ENCODE results near the gene TRIM39. TPM values are rescaled to one million over a fixed set of nuclear protein-coding genes. Genes with fewer than 3 reads are reported as not detected.
"Not testable (repeated sequence)": the region's sequence is repeated elsewhere in the genome, so short reads cannot be mapped to it uniquely, and the experiment has no call there.

The TRIM39 gene
- total RNA-seq, 2 donors from 2014 or later: 7.5 to 15.8 TPM

DNA sequence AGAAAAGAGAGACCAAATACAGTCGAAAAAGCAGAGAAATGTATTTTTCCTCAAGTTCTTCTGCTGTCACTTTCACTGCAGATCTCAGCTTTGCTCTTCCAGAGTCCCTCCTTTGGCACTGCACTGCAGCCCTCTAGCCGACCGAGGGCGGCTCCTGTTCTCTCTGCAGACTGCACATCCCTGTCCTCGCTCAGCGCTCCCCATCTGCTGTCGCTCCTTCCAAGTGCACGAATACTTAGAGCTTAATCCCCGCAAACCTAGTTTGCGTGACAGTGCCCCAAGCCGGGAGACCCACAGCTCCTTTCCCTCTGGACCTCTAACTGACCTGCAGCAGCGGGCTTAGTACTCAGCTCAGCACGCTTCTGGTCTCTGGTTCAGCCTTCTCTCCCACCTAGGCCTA lies 33.4 kb downstream of the TRIM39 start:
- Histone ChIP-seq H3K27ac (no peak overlapping the region), H3K36me3 (replicated peaks in 1 of 2; ENCODE audit: insufficient read depth in 1 of 2, low read depth in 2 of 2) (no peaks in the 10 kb centered on the region), H3K4me1 (no peaks in the 10 kb centered on the region), H3K27me3 (peaks cover 0 to 9% of the 10 kb centered on the region in 2 donors), H3K4me3 (no peak overlapping the region), H3K9me3 (no peaks in the 10 kb centered on the region)
- ATAC-seq (no peak), DNase-seq (no peak)
- TF ChIP-seq POLR2A (IDR thresholded peaks at IDR 0.05): no peak
- TF ChIP-seq, protein P1, sequence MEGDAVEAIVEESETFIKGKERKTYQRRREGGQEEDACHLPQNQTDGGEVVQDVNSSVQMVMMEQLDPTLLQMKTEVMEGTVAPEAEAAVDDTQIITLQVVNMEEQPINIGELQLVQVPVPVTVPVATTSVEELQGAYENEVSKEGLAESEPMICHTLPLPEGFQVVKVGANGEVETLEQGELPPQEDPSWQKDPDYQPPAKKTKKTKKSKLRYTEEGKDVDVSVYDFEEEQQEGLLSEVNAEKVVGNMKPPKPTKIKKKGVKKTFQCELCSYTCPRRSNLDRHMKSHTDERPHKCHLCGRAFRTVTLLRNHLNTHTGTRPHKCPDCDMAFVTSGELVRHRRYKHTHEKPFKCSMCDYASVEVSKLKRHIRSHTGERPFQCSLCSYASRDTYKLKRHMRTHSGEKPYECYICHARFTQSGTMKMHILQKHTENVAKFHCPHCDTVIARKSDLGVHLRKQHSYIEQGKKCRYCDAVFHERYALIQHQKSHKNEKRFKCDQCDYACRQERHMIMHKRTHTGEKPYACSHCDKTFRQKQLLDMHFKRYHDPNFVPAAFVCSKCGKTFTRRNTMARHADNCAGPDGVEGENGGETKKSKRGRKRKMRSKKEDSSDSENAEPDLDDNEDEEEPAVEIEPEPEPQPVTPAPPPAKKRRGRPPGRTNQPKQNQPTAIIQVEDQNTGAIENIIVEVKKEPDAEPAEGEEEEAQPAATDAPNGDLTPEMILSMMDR (IDR thresholded peaks at IDR 0.05): no peak
- WGBS, 2 donors: 47% methylated on average over 13 of the region's 13 CpGs
- intact Hi-C loops (cut with DNase I): no loop called here

DNA sequence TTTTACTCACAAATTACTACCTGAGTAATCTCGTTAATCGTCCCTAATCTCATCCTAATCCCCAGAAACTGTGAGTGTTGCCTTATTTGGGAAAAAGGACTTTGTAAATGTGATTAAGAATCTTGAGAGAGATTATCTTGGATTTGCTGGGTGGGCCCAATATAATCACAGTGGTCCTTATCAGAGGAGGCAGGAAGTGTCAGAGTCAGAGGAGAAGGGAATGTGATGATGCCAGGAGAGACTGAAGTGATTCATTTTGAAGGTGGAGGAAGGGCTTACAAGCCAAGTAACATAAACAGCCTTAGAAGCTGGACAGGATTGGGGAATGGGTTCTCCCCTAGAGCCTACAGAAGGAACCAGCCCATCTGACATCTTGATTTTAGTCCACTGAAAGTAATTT lies 34.9 kb downstream of the TRIM39 start:
- TF ChIP-seq, protein P1 (IDR thresholded peaks at IDR 0.05): no peak
- TF ChIP-seq POLR2A (IDR thresholded peaks at IDR 0.05): no peak
- Histone ChIP-seq H3K36me3 (replicated peaks in 1 of 2; ENCODE audit: insufficient read depth in 1 of 2, low read depth in 2 of 2) (no peaks in the 10 kb centered on the region), H3K9me3 (no peaks in the 10 kb centered on the region), H3K4me3 (no peak overlapping the region), H3K4me1 (no peaks in the 10 kb centered on the region), H3K27me3 (peaks cover 0 to 9% of the 10 kb centered on the region in 2 donors), H3K27ac (no peak overlapping the region)
- DNase-seq: no peak
- WGBS, 2 donors: 70 to 75% methylated on average over 2 of the region's 2 CpGs
- intact Hi-C loops (cut with DNase I): no loop called here
- no peak for ATAC-seq

DNA sequence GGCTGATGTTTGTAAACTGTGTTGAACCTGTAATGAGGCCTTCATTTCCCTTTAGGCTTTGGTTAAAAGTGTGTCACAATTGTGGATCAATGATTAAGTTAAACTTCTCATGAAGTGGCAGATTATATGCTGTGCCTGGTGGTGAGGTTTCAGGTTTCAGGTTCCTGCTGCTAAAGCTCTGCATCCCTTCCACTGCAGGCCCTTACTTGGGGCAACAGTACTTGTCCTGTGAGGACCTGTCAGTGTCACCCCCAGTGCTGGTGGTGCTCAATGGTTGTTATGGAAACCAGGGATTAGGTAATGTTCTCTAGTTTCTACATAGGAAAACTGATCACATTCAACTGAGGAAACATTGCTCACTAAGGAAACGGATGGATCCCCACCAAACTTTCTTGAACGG lies 36.7 kb downstream of the TRIM39 start:
- no peak overlapping the region for H3K4me3 ChIP-seq
- 62 to 67% methylated on average over 2 of the region's 2 CpGs for WGBS, 2 donors
- no peaks in the 10 kb centered on the region for H3K27me3 ChIP-seq
- DNase-seq (no peak), ATAC-seq (no peak)
- no peaks in the 10 kb centered on the region for H3K4me1 ChIP-seq
- intact Hi-C loops (cut with DNase I): no loop called here
- no peak overlapping the region for H3K27ac ChIP-seq
- no peaks in the 10 kb centered on the region for H3K9me3 ChIP-seq
- no peak for TF ChIP-seq POLR2A (IDR thresholded peaks at IDR 0.05)
- TF ChIP-seq, protein P1 (IDR thresholded peaks at IDR 0.05): no peak
- no peaks in the 10 kb centered on the region for H3K36me3 ChIP-seq (replicated peaks in 1 of 2; ENCODE audit: insufficient read depth in 1 of 2, low read depth in 2 of 2)

DNA sequence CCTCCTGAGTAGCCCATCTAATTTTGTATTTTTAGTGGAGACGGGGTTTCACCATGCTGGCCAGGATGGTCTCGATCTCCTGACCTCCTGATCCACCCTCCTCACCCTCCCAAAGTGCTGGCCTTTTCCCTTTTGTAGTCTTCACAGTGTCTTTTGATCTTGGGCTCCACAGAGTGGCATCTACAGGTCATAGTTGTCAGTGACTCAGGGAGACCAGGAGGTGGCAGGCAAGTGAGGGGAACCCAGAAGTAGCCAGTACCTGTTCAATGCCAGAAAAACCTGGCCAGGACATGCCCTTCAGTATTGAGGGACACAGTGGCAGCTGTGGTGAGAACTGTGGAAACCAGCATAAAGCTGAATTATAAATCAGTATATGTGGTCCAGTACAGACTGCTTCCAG lies 37.9 kb downstream of the TRIM39 start:
- intact Hi-C loops (cut with DNase I): no loop called here
- no peak for TF ChIP-seq POLR2A (IDR thresholded peaks at IDR 0.05)
- TF ChIP-seq, protein P1 (IDR thresholded peaks at IDR 0.05): no peak
- no peaks in the 10 kb centered on the region for H3K4me1 ChIP-seq
- no peaks in the 10 kb centered on the region for H3K36me3 ChIP-seq (replicated peaks in 1 of 2; ENCODE audit: insufficient read depth in 1 of 2, low read depth in 2 of 2)
- no peak overlapping the region for H3K4me3 ChIP-seq
- H3K27ac ChIP-seq: no peak overlapping the region
- DNase-seq (peak in 1 of 4 donors; percentile 13), ATAC-seq (no peak)
- WGBS, 2 donors: 60 to 66% methylated on average over 2 of the region's 2 CpGs
- H3K9me3 ChIP-seq: no peaks in the 10 kb centered on the region
- H3K27me3 ChIP-seq: no peaks in the 10 kb centered on the region

DNA sequence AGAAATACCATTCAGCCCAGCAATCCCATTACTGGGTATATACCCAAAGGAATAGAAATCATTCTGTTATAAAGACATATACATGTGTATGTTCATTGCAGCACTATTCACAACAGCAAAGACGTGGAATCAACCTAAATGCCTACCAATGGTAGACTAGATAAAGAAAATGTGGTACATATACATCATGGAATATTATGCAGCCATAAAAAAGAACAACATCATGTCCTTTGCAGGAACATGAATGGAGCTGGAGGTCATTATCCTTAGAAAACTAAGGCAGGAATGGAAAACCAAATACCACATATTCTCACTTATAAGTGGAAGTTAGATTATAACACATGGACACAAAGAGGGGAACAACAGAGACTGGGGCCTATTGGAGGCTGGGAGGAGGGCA lies 42.6 kb downstream of the TRIM39 start:
- H3K27ac ChIP-seq; intact Hi-C loops (cut with DNase I); H3K9me3 ChIP-seq; ATAC-seq; H3K4me3 ChIP-seq; H3K36me3 ChIP-seq (replicated peaks in 1 of 2; ENCODE audit: insufficient read depth in 1 of 2, low read depth in 2 of 2); DNase-seq; H3K27me3 ChIP-seq; H3K4me1 ChIP-seq: not testable (repeated sequence)
- WGBS, 2 donors: 29 to 36% methylated on average over 1 of the region's 1 CpG

All from body of pancreas (tissue), 4 donors.